GM20431 (cell line): ENCODE results near the gene RTL10.
"Not testable (repeated sequence)": the region's sequence is repeated elsewhere in the genome, so short reads cannot be mapped to it uniquely, and the experiment has no call there.

ENCODE experiments used
- in situ Hi-C: fragments of 300-500 bp; cut with MseI, MboI; formaldehyde crosslinking; loops from one replicate; pipeline ENCODE4 v1.15.0; 2020; ENCODE audit warnings: low sequenced_read_pairs; ENCODE audit not compliant: unreplicated experiment

Gene RTL10

DNA sequence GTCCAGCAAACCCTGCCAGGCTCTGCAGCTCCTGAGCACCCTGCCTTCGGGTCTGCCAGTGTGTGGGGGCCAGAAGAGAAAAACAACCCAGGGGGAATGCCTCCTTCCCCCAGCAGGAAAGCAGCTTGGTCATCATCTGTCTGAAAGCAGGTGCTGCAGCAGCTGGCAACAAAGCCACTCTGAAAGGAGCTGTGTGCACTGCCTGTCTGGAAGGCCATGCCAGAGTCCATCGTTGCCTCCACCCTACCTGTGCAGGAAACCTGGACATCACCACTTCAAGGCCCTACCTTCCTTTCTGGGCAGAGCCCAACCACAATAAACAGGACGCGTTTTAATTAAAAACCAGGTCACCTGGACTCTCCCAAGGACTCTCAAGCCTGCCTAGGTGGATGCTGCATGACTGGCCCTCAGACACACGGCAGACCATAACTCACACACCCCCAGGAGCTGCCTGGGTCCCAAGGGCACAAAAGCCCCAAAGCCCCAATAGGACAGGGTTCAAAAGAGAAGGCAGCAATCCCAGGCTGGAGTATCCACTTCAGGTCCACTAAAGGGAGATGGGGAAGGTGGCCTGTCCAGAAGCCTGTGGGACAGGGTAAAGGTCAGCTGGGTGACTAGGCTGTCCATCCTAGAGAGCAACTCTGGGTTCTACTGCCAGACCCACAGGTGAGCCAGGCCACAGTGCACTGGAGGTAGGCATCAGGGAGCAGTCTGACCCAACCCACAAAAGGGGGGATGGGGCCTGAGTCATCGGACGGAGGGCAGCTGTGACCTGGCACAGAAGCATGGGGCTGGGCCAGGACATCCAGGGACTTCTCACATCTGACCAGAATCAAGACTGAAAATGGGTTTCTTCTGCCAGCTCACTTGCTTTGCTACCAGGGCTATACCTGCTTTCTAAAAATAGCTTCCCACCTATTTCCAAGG lies 6.1 kb downstream of the RTL10 start:
- in situ Hi-C loops = no loop called here

DNA sequence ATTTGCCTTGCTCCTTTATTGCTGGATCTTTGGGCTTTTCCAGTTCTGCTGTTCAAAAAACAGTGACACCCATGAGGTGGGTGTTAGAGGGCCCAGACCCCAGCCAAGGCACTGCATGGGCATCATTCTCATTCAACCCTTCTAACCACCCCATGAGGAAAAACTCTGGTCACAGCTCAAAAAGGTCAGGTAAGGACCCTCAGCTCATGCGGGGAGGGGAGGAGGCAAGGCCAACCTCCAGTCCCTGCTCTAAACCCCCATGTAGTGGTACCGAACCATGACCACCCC lies 7.4 kb downstream of the RTL10 start:
- in situ Hi-C loops = no loop called here

DNA sequence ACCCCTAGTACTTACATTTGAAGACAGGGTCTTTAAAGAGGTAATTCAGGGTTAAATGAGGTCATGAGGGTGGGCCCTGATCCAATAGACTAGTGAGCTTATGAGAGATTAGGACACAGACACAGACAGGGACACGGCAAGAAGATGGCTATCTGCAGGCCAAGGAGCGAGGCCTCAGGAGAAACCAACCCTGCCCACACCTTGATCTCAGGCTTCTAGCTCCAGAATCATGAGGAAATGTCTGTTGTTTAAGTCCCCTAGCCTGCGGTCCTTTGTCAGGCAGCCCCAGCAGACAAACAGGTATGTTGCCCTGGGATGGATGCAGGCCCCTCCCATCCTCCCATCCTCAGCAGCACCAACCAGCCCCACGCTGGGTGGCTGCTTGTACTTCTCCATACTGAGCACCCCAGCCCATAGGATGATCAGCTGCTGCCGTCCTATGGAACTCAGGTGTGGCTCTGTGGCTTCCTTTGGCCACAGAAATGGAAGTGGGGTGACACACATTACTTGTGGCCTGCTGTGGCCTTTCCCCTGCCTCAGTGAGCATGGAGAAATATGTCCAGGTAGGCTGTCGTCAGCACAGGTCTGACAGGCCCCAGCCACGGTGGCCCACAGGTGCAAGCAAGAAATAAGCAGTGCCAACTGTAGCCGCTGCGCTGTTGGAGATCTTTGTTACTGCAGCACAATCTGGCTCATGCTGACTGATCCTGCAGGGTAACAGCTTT lies 7.9 kb downstream of the RTL10 start:
- in situ Hi-C loops = no loop called here

DNA sequence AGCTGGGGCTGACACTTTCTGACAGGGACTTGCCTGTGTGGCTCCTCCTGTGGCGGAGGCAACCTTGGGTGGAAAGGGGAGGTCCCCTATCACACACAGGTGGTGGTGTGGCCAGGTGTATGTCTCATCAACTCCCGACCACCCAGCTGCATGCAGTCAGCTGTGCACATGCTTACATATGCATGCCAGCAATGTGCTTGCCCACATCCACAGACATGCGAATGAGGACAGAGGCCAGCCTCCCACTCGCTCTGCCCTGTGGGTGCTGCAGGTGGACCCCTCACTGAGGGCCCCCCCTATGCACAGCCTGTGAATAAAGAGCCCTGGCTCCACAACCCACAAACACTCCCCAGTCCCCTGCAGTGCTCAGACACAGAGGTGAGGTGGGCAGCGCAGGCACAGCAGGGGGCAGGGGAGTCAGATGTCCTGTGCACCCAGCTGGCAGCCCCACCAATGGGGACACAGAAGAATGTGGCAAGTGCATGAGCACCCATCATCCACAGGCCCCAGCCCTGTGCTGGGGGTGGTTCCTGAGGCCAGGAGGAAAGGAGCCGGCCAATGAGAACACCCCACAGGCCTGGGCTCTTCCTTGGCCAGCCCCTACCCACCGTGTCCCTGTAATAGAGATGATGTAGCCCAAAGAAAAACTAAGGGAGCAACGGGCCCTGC lies 9.5 kb downstream of the RTL10 start:
- in situ Hi-C loops = no loop called here

DNA sequence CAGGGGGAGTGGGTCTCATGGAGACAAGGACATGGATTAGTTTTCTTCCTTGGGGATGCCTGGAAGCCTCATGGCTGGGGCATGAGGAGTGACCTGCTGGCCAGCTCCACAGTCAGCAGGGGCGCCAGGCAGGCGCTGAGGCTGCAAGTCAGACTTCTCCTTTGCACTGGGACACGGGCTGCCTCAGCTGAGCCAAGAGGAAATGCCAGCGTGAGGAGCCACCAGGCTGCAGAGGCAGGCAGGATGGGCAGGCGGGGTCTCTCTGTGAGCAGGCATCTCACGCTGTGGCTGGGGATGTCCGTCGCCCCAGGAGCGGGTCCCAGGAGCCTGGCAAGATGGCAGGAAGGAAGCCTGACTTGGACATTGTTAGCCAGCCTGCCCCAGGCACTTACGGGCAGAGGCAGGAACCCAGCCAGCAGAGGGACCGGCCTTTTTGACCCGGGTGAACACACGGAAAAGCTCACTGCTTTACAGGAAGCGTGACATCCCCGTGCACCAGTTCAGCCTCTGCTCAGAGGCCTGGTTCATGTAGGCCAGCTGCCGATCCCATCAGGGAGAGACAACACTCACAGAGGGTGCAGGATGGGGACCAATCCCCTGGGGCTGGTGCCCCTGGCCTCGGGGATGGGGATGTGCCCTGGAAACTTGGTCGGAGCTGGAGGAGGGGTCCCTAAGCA lies 10.2 kb downstream of the RTL10 start:
- in situ Hi-C loops = no loop called here

DNA sequence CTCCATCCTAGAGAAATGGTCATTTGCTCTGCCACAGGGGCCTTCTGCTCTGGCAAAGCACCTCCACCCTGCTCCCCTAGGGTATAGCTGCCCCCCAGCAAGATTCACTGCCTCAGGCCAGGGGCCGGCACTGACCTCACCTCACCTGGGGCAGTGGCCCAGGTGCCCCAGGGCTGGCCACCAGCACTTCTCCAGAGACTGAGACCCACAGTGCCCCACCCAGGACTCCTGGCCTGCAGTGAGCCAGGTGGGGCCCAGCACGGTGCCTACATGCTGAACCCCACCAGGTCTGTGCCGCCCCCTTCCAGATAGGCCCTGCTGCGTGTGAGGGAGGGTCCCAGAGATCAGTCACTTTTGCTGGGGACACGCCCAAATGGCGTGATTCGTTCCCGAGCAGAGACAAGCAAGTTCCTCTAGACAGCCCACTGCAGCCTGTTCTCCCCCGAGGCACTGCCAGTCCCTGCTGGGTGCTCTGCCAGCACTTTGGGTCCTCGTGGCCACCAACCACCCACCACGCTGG lies 10.8 kb downstream of the RTL10 start:
- in situ Hi-C loops = no loop called here

DNA sequence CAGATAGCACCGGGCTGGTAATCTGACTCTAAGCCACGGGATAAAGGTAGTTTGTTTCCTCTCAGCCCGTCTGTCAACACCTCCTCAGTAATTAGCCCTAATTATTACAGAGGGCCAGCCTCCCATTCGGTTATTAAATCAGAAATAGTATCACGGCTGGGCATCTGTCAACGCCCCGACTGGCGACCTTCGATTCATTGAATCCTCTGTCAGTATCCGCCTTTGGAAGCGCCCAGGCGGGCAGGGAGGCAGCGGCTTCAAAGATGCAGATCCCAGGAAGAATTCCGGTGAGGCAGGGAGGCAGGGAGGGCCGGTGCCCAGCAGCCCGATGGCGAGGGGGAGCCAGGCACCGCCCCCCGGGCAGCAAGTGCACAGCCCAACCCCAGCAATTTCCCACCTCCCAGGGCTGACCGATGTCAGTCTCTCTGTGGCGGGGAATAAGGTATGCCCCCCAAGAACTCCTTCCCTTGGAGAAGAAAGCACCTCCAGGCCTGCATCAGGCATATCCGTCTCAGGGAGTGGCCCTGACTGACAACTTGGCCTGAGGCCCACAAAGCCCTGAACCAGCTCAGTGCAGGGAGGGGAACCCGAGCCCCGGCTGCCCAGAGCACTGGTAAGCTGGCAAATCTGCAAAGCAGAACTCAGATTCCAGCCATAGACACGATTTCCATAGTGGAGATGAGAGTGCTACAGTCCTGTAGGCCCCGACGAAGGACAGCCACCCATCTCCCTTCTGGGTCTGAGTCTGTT lies 11.4 kb downstream of the RTL10 start:
- in situ Hi-C loops = no loop called here

DNA sequence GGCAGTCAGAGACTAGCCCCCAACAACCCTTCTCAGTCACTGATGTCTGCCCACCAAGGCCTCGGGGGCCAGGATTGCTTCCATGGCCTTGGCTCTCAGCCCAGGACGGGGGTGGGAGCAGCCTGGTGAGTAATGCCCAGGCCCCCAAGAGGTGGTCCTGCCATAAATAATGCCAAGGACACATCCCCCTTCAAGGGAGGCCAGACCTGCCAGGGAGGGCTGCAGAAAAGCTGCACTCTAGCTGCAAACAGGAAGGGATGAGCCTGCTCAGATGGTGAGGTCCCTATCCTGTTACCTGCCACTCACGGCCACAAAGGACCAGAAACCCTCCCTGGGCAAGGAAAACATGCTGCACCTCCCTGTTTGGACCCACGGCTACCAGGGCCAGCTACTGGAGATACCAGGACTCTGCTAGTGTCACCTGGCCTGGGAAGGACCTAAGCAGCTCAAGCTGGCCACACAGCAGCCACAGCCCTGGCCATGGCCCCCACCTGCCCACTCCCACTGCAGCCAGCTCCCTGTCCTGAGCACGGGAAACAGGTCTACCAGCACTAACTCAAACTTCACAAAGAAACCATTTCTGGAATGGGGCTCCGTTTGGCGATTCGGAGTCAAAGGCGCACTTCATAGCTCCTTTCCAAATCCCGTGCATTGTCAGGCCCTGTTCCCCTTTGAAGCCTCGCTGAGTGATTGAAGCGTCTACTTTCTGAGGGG lies 12.1 kb downstream of the RTL10 start:
- in situ Hi-C loops = no loop called here

DNA sequence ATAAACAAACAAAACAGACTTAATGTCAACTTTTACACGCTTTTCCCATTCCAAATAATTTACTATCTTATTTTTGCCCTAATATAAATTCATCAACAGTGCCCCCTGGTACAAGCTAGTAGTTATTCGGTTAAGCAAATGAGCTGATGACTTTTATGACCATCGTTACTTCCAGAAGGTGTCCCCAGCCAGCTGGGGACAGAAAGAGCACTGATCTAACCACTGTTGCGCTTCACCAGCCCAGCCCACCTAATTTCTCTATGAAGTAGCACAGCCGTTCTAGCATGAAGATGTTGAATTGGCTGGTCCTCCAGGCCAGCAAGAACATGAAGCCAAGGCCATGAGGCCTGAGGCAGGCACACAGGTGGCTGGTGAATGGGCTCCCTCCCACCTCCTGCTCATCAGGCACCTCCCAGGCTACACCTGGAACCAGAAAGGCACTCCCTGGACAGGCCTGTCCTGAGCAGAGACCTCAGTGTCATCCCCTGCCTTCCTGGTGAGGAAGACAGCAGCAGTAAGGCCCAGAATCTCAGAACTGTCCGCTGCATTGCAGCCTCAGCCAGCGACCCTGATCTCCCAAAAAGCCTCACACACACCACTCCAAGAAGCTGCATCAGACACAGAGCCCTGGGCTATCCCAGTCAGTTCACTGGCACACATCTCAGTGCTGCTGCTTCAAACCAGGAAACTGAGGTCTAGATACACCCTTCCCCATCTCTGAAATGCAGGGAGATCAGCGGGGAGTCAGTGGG lies 12.9 kb downstream of the RTL10 start:
- in situ Hi-C loops = no loop called here

DNA sequence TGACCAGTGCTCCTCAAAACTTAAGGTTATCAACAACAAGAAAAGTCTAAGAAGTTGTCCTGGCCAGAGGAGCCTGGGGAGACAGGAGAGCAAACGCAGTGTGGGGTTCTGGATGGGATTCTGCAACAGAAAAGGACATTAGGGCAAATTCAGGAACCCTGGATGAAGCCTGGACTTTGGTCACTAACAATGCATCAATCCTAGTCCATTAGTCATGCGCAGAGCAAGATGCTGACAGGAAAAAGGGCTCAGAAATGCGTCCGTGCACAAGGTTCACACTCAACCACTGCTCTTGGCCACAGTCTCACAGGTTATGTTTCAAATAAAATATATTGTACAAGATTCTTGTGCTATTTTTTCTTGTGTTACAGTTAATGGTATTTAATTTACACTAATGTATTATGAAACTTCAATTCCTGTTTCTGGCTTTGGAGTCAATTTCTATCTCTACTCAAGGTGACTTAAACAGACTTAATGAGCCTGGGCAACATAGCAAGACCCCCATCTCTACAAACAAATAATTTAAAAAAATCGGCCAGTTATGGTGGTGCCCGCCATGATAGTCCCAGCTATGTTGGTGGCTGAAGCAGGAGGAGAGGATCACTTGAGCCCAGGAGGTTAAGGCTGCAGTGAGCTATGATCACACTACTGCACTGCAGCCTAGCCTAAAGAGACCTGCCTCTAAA lies 13.6 kb downstream of the RTL10 start:
- in situ Hi-C loops = no loop called here

DNA sequence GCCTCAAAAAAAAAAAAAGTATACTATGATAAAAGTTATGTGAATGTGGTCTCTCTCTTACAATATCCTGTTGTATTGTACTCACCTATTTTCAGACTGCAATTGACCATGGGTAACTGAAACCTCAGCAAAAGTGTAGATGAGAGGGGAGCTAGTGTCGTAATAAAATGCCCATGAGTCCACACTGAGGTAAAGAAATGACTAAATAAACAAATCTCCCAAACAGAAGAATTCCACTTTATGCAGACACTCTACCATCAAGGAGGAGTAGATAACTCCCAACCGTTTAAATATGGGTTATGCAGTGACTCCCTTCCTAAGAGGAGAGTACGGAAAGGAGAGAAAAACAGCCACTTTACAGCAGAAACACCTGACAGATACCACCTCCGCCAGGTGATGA lies 14.6 kb downstream of the RTL10 start:
- in situ Hi-C loops = no loop called here

DNA sequence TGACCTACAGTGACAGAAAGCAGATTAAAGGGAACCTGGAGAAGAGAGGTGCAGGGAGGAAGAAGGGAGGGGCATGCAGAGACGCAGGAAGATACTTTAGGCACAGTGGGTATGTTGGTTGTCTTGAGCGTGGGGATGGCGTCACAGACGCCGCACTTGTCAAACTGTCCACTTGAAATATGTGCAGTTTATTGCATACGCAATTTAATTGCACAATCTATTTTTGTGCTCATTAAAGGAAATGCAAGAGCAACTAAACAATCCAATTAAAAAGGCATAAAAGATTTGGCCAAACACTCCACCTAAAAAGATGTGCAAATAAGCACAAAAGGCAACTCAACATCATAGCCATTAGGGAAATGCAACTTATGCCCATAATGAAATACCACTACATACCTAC lies 16.8 kb downstream of the RTL10 start:
- in situ Hi-C loops = no loop called here

DNA sequence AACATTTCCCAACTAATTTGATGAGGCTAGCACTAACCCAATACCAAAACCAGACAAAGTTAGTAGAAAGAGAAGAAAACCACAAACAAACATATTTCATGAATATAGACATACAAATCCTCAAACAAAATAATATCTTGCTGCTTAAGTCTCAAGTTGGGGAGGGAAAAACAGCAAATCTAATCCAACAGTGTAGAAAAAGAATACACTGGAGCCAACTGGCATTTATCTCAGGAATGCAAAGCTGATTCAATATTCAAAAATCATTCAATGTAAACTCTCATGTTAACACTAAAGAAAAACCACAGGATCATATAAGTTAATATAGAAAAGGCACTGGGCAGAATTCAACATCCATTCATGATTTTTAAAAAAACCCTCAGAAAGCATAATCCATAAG lies 18.2 kb downstream of the RTL10 start:
- in situ Hi-C loops = no loop called here

DNA sequence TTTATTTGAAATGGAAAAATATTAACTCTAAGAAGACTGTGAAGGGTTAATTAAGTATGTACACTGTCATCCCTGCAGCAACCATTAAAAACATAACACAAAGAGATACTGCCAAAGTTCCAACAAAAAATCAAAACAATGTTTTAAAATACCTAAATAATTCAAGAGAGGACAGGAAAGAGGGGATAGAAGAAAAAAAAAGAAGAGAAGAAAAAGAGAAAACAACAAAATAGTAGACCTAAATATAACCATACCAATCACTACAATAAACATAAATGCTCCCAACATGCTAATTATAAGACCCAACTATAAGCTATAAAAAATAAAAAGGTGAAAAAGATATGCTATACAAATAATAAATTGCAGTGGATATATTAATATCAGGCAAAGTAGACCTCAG lies 20.1 kb downstream of the RTL10 start:
- in situ Hi-C loops = no loop called here

DNA sequence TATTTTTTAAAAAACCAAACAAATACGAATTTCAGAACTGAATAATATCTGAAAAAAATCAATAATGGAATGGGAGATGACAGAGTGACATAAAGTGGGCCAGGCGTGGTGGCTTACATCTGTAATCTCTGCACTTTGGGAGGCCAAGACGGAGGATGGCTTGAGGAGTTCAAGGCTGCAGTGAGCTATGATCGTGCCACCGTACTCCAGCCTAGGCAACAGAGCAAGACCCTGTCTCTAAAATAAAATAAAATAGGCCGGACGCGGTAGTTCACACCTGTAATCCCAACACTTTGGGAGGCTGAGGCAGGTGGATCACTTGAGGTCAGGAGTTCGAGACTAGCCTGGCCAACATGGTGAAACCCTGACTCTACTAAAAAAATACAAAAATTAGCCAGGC lies 21.3 kb downstream of the RTL10 start:
- in situ Hi-C loops = not testable (repeated sequence)

DNA sequence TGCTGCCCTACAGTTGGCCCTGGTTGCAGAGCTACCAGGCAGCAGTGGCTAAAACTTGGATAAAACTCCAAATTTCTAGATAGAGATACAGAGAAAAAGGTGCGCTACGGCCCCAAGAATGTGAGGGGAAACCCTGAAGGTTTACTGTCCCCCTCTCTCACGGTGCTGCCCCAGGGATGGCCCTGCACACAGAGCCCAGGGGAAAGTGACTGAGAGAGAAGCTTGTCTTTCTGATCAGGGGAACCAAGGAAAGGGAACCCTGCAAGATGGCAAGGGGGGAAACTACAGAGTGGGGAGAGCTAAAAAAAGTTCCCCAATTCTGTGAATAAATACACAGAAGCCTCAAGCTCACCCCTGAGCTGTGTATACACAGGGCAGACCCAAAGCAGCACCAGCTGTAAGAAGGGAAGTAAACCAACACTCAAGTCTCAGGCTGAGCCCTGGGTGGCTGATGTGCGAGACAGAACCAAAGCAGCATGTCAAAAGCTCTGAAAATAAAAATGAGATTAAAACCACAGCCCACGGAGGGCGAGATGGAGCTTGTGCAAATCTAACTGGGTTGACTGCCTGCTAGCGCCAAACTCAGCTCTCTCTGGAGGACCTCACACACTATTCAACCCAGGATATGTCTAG lies 22.1 kb downstream of the RTL10 start:
- in situ Hi-C loops = no loop called here

DNA sequence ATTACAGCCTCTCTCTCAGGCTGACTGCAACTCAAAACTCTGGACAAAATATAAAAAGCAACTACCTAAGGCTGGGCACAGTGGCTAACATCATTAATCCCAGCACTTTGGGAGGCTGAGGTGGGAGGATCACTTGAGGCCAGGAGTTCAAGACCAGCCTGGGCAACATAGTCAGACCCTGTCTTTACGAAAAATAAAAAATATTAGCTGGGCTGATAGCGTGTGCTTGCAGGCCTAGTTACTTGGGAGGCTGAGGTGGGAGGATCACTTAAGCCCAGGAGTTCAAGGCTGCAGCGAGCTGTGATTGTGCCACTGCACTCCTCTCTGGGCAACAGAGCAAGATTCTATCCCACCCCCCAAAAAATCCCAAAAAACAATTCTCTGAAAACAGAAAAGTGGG lies 22.7 kb downstream of the RTL10 start:
- in situ Hi-C loops = not testable (repeated sequence)
